Muscle of arm (tissue), 12 donors: Measurements from ENCODE around the gene TMEM168. TPM values are rescaled to one million over a fixed set of nuclear protein-coding genes. Genes with fewer than 3 reads are reported as not detected.

Source experiments
- DNase-seq: peaks from one replicate; pipeline ENCODE4 v3.0.0-alpha.2; 2013
- polyA plus RNA-seq, 12 donors: library from polyadenylated mRNA; unstranded; fragments of 120-200 nt; gene quantifications; one replicate each; pipeline ENCODE4 v1.2.1, GENCODE V29; 2013; ENCODE audit not compliant: insufficient read length in 12 of 12

Gene TMEM168
- polyA plus RNA-seq, 12 donors: 22.4 to 62.6 (median 32.8) TPM; not detected in 1

DNA sequence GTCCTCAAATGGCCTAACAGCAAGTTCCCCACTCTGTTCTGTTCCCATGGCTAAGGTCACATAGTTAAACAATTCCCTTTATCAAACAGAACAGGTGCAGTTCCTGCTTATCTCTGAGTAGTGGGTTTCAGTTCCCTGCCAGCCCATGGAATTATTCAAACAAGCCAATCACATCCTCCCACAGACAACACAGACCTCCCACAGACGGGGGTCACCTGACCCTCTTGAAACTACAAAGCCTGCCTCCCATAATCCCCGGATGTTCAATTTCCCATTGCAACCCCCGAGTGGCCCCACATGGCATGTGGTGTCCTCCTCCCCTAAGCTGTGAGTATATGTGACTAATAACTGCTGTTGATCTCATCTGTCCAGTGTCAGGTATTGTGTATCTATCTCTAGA, 64.1 kb downstream of the TMEM168 start:
- DNase-seq: no peak

- DNase-seq: no peak
These were observed 66.8 kb downstream of the TMEM168 start for GRCh38 chr7:112723416-112723815.

DNA sequence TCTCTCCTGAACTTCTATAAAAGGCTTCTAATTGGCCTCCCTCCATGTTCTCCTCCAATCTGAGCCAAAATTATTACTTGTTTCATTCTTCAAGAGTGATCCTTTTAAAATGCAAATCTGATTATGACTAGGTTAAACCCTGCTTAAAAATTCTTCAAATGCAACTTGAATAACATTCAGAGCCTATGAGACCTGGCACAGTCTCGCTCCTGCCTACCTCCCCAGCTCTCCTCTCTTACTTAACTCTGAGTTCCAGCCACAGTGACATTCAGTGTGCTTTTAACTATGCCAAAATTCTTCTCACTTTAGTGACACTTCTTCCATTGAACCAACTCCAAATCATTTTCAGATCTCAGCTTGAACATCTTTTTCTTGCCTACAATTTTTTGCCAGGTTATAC, 68.8 kb downstream of the TMEM168 start:
- DNase-seq: no peak

DNA sequence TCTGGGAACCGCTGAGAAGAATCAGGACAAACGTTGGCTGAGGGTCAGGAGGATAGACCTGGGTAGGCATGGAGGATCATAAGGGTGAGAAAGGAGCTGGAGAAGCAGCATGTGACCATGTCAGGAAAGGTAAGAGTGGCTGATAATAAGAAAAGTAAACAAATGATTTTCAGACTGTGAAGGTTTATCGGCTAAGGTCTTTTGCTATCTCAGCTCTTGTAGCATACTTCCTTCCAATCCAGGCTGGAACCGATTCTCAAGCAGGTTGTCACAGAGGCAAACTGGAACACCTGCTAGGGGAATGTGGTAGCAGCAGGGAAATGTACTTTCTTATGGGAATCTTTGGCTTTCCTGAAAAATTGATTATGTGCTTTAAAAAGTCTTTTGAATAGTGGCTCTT, 74.7 kb downstream of the TMEM168 start:
- DNase-seq: no peak

- DNase-seq: no peak
These were observed 75.3 kb downstream of the TMEM168 start for GRCh38 chr7:112714917-112715316.
